ENCODE results near the gene IFT20. TPM values are rescaled to one million over a fixed set of nuclear protein-coding genes. Genes with fewer than 3 reads are reported as not detected.

The IFT20 gene
- total RNA-seq, 2 experiments from 2014 or later, result 22.2 to 25.7 TPM

DNA sequence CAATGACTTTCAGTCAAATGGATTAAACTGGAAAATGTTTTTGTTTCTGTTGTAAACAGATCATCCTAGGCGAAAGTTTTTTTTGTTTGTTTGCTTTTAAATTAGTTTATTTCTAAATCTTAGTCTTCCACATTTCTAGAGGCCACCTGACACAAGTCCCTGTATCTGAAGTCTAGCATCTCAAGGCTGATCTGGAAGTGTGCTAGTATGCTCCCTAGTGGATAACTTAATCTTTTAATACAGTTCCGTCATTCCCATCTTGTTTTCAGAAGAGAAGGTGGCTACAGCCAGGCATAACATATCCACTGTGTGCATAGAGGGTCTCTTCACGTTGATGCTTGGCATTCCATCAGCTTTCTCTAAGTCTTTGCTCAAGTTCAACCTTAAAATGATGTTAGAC, 7.6 kb downstream of the IFT20 start:
- POLR2A ChIA-PET, result no interaction called here
- no peaks in the 10 kb centered on the region for H3K9me3 Mint-ChIP-seq
- H3K4me3 Mint-ChIP-seq, result no peak overlapping the region
- H3K36me3 Mint-ChIP-seq (ENCODE audit: low read depth), result peaks cover 41% of the 10 kb centered on the region
- no peak overlapping the region for H3K27ac Mint-ChIP-seq
- no peak for DNase-seq
- CTCF ChIA-PET, result no interaction called here
- no peaks in the 10 kb centered on the region for H3K27me3 Mint-ChIP-seq
- H3K4me1 Mint-ChIP-seq, result peaks cover 34% of the 10 kb centered on the region

- ChIA-PET POLR2A (no interaction called here), CTCF (no interaction called here)
- Mint-ChIP-seq H3K4me3 (no peak overlapping the region), H3K27me3 (no peaks in the 10 kb centered on the region), H3K4me1 (peaks cover 35% of the 10 kb centered on the region), H3K9me3 (no peaks in the 10 kb centered on the region), H3K36me3 (ENCODE audit: low read depth) (peaks cover 41% of the 10 kb centered on the region), H3K27ac (no peak overlapping the region)
- no peak for DNase-seq
Observed at GRCh38 chr17:28327031-28327607, 8.2 kb downstream of the IFT20 start.

- CTCF ChIA-PET, result interaction anchor here (1.0 to 1.2 kb wide), 2 partner anchors 9 to 74 kb away, joined by 3 to 4 read pairs; partner anchors contain the start of genes IFT20 and TNFAIP1
- Mint-ChIP-seq H3K9me3 (no peaks in the 10 kb centered on the region), H3K36me3 (ENCODE audit: low read depth) (peaks cover 38% of the 10 kb centered on the region), H3K27ac (no peak overlapping the region), H3K4me1 (peaks cover 43% of the 10 kb centered on the region), H3K27me3 (no peaks in the 10 kb centered on the region), H3K4me3 (no peak overlapping the region)
- POLR2A ChIA-PET, result interaction anchor here (1.0 kb wide), 1 partner anchor 9 kb away, joined by 8 read pairs; the partner anchor contains the start of genes IFT20 and TNFAIP1
- no peak for DNase-seq
Observed at GRCh38 chr17:28326114-28326513, 9.2 kb downstream of the IFT20 start.

DNA sequence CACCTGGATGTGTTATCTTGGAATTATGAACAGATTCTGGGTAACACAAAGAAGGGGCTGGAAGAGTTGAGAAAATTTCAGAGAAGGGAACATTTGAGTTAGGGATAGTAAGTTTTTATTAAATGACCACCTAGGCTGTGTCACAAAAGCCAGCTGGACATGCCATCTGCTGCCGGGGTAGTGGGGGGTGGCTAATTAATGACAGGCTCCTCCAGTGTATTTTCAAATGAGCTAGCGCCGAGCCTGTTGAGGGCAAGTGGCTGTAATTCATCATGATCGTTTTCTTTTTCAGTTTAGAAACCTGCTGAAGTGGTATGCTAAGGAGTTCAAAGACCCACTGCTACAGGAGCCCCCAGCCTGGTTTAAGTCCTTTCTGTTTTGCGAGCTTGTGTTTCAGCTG, 10.1 kb downstream of the IFT20 start:
- Mint-ChIP-seq H3K27ac (no peak overlapping the region), H3K27me3 (no peaks in the 10 kb centered on the region), H3K9me3 (no peaks in the 10 kb centered on the region), H3K4me1 (peaks cover 51% of the 10 kb centered on the region), H3K4me3 (no peak overlapping the region), H3K36me3 (ENCODE audit: low read depth) (peaks cover 36% of the 10 kb centered on the region)
- ChIA-PET POLR2A (no interaction called here), CTCF (interaction anchor here (1.2 kb wide), 1 partner anchor 10 kb away, joined by 3 read pairs; the partner anchor contains the start of genes IFT20 and TNFAIP1)
- DNase-seq, result no peak

DNA sequence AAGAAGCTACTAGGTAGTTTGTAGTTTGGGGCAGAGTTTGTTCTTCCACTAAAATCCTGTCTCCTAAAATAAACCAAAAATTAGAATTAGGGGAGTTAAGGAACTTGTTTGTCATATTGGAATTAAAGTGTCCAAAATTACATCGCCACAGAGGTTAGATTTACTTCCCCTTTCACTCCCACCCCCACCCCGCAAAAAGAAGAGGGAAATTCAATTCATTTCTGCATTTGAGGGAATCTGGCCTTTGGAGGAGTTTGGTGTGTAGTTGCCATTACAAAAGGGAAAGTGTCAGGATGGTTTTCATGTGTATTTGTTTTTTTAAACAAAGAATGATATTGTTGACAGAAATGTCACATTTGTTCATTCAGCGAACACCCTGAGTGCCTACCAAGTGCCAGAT, 10.5 kb downstream of the IFT20 start:
- ChIA-PET POLR2A (no interaction called here), CTCF (no interaction called here)
- H3K4me3 Mint-ChIP-seq, result no peak overlapping the region
- H3K36me3 Mint-ChIP-seq (ENCODE audit: low read depth), result peaks cover 36% of the 10 kb centered on the region
- DNase-seq, result no peak
- peaks cover 55% of the 10 kb centered on the region for H3K4me1 Mint-ChIP-seq
- no peak overlapping the region for H3K27ac Mint-ChIP-seq
- no peaks in the 10 kb centered on the region for H3K27me3 Mint-ChIP-seq
- H3K9me3 Mint-ChIP-seq, result no peaks in the 10 kb centered on the region

DNA sequence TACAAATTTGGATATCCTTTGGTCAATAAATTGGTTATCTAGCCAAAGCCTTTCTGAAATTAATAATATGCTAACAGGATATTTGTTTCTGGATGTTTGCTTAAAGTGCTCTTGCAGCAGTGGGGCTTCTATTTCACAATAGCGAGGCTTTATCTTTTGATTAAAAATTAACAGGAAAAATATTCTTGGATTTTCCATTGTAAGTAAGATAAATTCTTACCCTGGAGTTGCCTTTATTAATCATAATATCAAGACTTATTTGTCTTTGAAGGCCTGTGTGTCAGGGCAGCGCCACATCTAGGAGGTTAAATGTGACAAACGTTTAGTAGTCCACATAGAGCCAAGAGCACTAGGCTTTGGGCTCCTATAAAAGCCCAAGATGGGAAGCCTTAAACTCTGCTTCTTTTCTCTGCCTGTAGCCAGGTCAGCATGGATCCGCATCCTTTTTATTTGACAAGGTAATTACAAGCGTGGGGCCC, 11.0 kb downstream of the IFT20 start:
- Mint-ChIP-seq H3K4me3 (no peak overlapping the region), H3K4me1 (peaks cover 59% of the 10 kb centered on the region), H3K27me3 (no peaks in the 10 kb centered on the region), H3K36me3 (ENCODE audit: low read depth) (peaks cover 36% of the 10 kb centered on the region), H3K9me3 (no peaks in the 10 kb centered on the region), H3K27ac (no peak overlapping the region)
- DNase-seq, result no peak
- POLR2A ChIA-PET, result no interaction called here
- CTCF ChIA-PET, result no interaction called here

DNA sequence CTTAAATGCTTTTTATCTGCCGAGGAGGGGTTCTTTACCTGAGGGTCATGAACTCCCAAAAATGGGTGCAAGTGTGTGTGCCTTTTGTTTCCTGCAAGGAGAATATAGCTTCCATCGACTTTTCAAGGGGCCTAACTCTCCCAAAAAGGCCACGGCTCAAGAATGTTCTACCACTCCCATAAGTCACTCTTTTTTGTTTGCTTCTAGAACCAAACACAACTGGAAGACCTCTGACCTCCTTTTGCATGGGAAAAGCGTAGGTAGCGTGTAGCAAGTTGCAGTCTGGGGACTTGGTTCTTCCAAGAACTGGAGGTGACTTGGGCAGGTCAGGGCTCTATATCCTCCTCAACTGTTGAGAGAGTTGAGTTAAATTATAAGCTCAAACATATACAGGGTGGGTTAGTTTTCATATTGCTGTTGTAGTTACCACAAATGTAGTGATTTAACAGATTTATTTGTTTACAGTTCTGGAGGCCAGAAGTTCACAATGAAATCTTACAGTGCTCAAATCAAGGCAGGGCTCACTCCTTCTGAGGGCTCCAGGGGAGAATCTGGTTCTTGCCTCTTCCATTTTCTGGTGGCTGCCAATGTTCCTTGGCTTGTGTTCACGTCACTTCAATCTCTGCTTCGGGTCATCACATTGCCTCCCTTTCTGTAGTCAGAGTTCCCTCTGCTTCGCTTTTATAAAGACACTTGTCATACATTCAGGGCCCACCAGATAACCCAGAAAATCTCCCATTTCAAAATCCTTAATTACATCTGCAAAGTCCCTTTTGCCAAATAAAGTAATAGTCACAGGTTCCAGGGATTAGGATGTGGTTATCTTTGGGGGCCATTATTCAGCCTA, 14.8 kb downstream of the IFT20 start:
- POLR2A ChIA-PET, result interaction anchor here (1.0 to 4.4 kb wide), 5 partner anchors 11 to 89 kb away, joined by 3 to 30 read pairs (median 5); partner anchors contain the start of genes IFT20, POLDIP2 and TNFAIP1

DNA sequence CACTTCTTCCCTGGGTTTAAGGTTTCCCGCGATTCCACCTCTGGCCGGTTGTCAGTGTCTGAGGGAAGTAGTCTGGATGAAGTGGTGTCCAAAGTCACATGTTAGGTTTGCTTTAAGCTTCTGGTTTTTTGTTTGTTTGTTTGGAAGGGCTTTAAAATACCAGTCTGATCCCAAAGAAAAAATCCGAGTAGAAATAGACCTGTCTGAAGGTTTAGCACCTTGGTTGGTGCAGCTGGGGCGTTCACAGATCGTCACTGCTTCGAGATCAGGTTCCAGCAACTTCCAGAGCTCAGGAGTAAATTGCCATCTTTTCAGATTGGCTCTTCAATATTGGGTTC, 15.7 kb downstream of the IFT20 start:
- H3K27ac Mint-ChIP-seq, result peak overlapping the region; percentile 55
- CTCF ChIA-PET, result interaction anchor here (0.7 to 2.8 kb wide), 6 partner anchors 9 to 514 kb away, joined by 3 to 13 read pairs (median 3); partner anchors contain the start of genes IFT20, POLDIP2 and TNFAIP1
- H3K9me3 Mint-ChIP-seq, result no peaks in the 10 kb centered on the region
- H3K4me3 Mint-ChIP-seq, result peak overlapping the region; percentile 89
- no peaks in the 10 kb centered on the region for H3K27me3 Mint-ChIP-seq
- H3K36me3 Mint-ChIP-seq (ENCODE audit: low read depth), result no peaks in the 10 kb centered on the region
- POLR2A ChIA-PET, result interaction anchor here (0.9 to 4.4 kb wide), 5 partner anchors 12 to 89 kb away, joined by 3 to 30 read pairs (median 5); partner anchors contain the start of genes IFT20, POLDIP2 and TNFAIP1
- peaks cover 41% of the 10 kb centered on the region for H3K4me1 Mint-ChIP-seq
- DNase-seq, result no peak

More for the DNA sequence above, 14.8 kb downstream of the IFT20 start:
- CTCF ChIA-PET, result interaction anchor here (1.5 kb wide), 1 partner anchor 515 kb away, joined by 4 read pairs; no protein-coding TSS in a partner anchor
- Mint-ChIP-seq H3K4me1 (peaks cover 43% of the 10 kb centered on the region), H3K27me3 (no peaks in the 10 kb centered on the region), H3K4me3 (peak overlapping the region; percentile 89), H3K9me3 (no peaks in the 10 kb centered on the region), H3K36me3 (ENCODE audit: low read depth) (peaks cover 1% of the 10 kb centered on the region), H3K27ac (peak overlapping the region; percentile 55)
- DNase-seq, result no peak

- H3K9me3 Mint-ChIP-seq, result no peaks in the 10 kb centered on the region
- POLR2A ChIA-PET, result interaction anchor here (0.6 to 4.4 kb wide), 8 partner anchors 10 to 854 kb away, joined by 3 to 30 read pairs (median 4); partner anchors contain the start of genes IFT20, POLDIP2 and TNFAIP1
- H3K4me1 Mint-ChIP-seq, result peaks cover 41% of the 10 kb centered on the region
- no peaks in the 10 kb centered on the region for H3K27me3 Mint-ChIP-seq
- H3K27ac Mint-ChIP-seq, result peak within 1 kb of the TSS; percentile 55
- H3K36me3 Mint-ChIP-seq (ENCODE audit: low read depth), result no peaks in the 10 kb centered on the region
- peak; percentile 95 for DNase-seq
- CTCF ChIA-PET, result interaction anchor here (0.7 to 2.8 kb wide), 8 partner anchors 8 to 513 kb away, joined by 3 to 13 read pairs (median 3); partner anchors contain the start of genes IFT20, POLDIP2 and TNFAIP1
- peak within 1 kb of the TSS; percentile 89 for H3K4me3 Mint-ChIP-seq
Observed at GRCh38 chr17:28318759-28319597, 16.3 kb downstream of the IFT20 start, which contains the start of gene TMEM97. Gene TMEM97, plus strand, starts transcription at chr17:28319200. Its CDS starts 40 bp downstream, at chr17:28319240.

GRCh38 chr17:28317966-28318758, 17.1 kb downstream of the IFT20 start:
- H3K27ac Mint-ChIP-seq, result peak overlapping the region; percentile 33
- H3K36me3 Mint-ChIP-seq (ENCODE audit: low read depth), result no peaks in the 10 kb centered on the region
- CTCF ChIA-PET, result interaction anchor here (0.5 to 2.8 kb wide), 5 partner anchors 15 to 183 kb away, joined by 3 to 13 read pairs (median 5); partner anchors contain the start of genes IFT20 and TNFAIP1
- peaks cover 4% of the 10 kb centered on the region for H3K27me3 Mint-ChIP-seq
- POLR2A ChIA-PET, result interaction anchor here (0.6 to 4.4 kb wide), 7 partner anchors 10 to 853 kb away, joined by 3 to 30 read pairs (median 4); partner anchors contain the start of genes IFT20, POLDIP2 and TNFAIP1
- no peak for DNase-seq
- H3K4me1 Mint-ChIP-seq, result peaks cover 41% of the 10 kb centered on the region
- no peaks in the 10 kb centered on the region for H3K9me3 Mint-ChIP-seq
- H3K4me3 Mint-ChIP-seq, result peak overlapping the region; percentile 89

- peak overlapping the region; percentile 89 for H3K4me3 Mint-ChIP-seq
- H3K27me3 Mint-ChIP-seq, result peaks cover 8% of the 10 kb centered on the region
- H3K9me3 Mint-ChIP-seq, result no peaks in the 10 kb centered on the region
- H3K36me3 Mint-ChIP-seq (ENCODE audit: low read depth), result no peaks in the 10 kb centered on the region
- no peak for DNase-seq
- ChIA-PET POLR2A (interaction anchor here (0.7 to 4.4 kb wide), 4 partner anchors 18 to 68 kb away, joined by 3 to 30 read pairs (median 18); partner anchors contain the start of genes IFT20, POLDIP2 and TNFAIP1), CTCF (interaction anchor here (0.9 to 2.8 kb wide), 3 partner anchors 16 to 65 kb away, joined by 4 to 13 read pairs (median 5); partner anchors contain the start of genes IFT20 and TNFAIP1)
- H3K27ac Mint-ChIP-seq, result no peak overlapping the region
- peaks cover 36% of the 10 kb centered on the region for H3K4me1 Mint-ChIP-seq
Observed at GRCh38 chr17:28317099-28317965, 17.9 kb downstream of the IFT20 start.
